Esophagus muscularis mucosa (tissue), 4 donors: ENCODE data around the gene LRRC53.

Experiments
- CTCF ChIP-seq, 3 experiments: fragments of 200-600 bp in 2 of 3; fragments of 450-650 bp in 1 of 3; sonication (generic) in 2 of 3; IDR thresholded peaks; one replicate each; pipeline ENCODE4 v1.5.1; 2017 to 2019; ENCODE audit warnings: antibody characterized with exemption in 3 of 3, mild to moderate bottlenecking in 2 of 3, moderate library complexity in 1 of 3
- EP300 ChIP-seq: sonication (generic); formaldehyde crosslinking; IDR thresholded peaks from one replicate; pipeline ENCODE4 v1.6.1; 2017; ENCODE audit warnings: antibody characterized with exemption
- POLR2A ChIP-seq: fragments of 450-650 bp; IDR thresholded peaks from one replicate; pipeline ENCODE4 v1.6.1; 2017; ENCODE audit warnings: antibody characterized with exemption, moderate library complexity, mild to moderate bottlenecking, low read depth
- POLR2AphosphoS5 ChIP-seq, 2 donors: sonication (generic); formaldehyde crosslinking; IDR thresholded peaks; one replicate each; pipeline ENCODE4 v1.6.1; 2017; ENCODE audit warnings: antibody characterized with exemption in 2 of 2

GRCh38 chr1:74468982-74469603, 43.3 kb downstream of the LRRC53 start:
- TF ChIP-seq CTCF (IDR thresholded peaks at IDR 0.05) = peak; percentile 39 to 64 (median 56)
- TF ChIP-seq POLR2AphosphoS5 (IDR thresholded peaks at IDR 0.05) = no peak
- TF ChIP-seq EP300 = no peak
- TF ChIP-seq POLR2A = no peak
